GM12891 (cell line): Measurements from ENCODE around the gene GLDC.

Experiments
- POLR2A ChIP-seq: IDR thresholded peaks from 2 replicates; pipeline ENCODE4 v1.6.1; 2011; ENCODE audit warnings: low read depth, low read length, control low read depth
- TAF1 ChIP-seq: IDR thresholded peaks from 2 replicates; pipeline ENCODE4 v1.6.1; 2011; ENCODE audit warnings: low read depth, low read length, control low read depth

DNA sequence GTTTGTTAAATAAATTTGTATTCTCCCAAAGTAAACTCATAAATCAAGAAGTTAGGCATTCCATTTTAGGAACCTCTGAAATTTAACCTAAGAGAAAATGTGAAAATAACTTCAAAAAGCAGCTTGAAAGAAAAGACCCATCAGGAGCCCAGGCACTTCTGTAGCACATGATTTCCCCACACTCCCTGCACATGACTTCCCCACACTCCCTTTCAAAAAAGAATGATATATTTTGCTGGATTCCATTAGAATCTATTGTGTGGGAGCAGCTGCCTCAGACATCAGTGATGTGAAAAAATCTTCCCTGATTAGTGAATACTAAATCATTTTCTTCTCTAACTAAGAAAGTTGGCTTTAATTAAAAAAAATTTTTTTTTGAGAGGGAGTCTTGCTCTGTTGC is 83.3 kb downstream of the GLDC start:
- TF ChIP-seq TAF1 (no peak), POLR2A (no peak)
